NCI-H524 treated with DMSO at 0.1 percent for 48 hours (cell line): ENCODE measurements around the gene MYO15B.

Source experiments
- DNase-seq: peaks from one replicate; lab custom pipeline; 2025; lab: John Stamatoyannopoulos, UW

Gene MYO15B

GRCh38 chr17:75558666-75559530 lies 28.7 kb upstream of the MYO15B start:
- DNase-seq: no peak

- DNase-seq: no peak
Measured at GRCh38 chr17:75559958-75560533, 27.6 kb upstream of the MYO15B start.

- DNase-seq: no peak
Measured at GRCh38 chr17:75561927-75562603, 25.5 kb upstream of the MYO15B start.

GRCh38 chr17:75563063-75563758 lies 24.4 kb upstream of the MYO15B start:
- no peak for DNase-seq

- no peak for DNase-seq
Measured at GRCh38 chr17:75564195-75564594, 23.4 kb upstream of the MYO15B start.

GRCh38 chr17:75565066-75565465 lies 22.5 kb upstream of the MYO15B start:
- no peak for DNase-seq

GRCh38 chr17:75565618-75566017 lies 22.0 kb upstream of the MYO15B start:
- DNase-seq: no peak

- no peak for DNase-seq
Measured at GRCh38 chr17:75566416-75566815, 21.2 kb upstream of the MYO15B start.

GRCh38 chr17:75566834-75567233 lies 20.8 kb upstream of the MYO15B start:
- DNase-seq: no peak

- no peak for DNase-seq
Measured at GRCh38 chr17:75568412-75569255, 19.0 kb upstream of the MYO15B start.

GRCh38 chr17:75570034-75570676 lies 17.4 kb upstream of the MYO15B start:
- DNase-seq: no peak

GRCh38 chr17:75570772-75571171 lies 16.8 kb upstream of the MYO15B start:
- no peak for DNase-seq

- no peak for DNase-seq
Measured at GRCh38 chr17:75571197-75571884, 16.3 kb upstream of the MYO15B start.

- no peak for DNase-seq
Measured at GRCh38 chr17:75571885-75572215, 15.8 kb upstream of the MYO15B start.

- no peak for DNase-seq
Measured at GRCh38 chr17:75572713-75573539, 14.7 kb upstream of the MYO15B start.

- DNase-seq: no peak
Measured at GRCh38 chr17:75573540-75573957, 14.1 kb upstream of the MYO15B start.

- DNase-seq: no peak
Measured at GRCh38 chr17:75573994-75574393, 13.6 kb upstream of the MYO15B start.

GRCh38 chr17:75574404-75575036 lies 13.1 kb upstream of the MYO15B start:
- DNase-seq: no peak

- no peak for DNase-seq
Measured at GRCh38 chr17:75575197-75575596, 12.4 kb upstream of the MYO15B start.
